GM12878 (cell line): ENCODE results near the gene PTPRJ. TPM values are rescaled to one million over a fixed set of nuclear protein-coding genes. Genes with fewer than 3 reads are reported as not detected.

Source experiments
- ATAC-seq: fragments of 200-7000 bp; cut with Tn5 transposase; 3 replicates; pipeline ENCODE4 v1.9.1; 2020; ENCODE audit warnings: mild to moderate bottlenecking, moderate library complexity
- BruUV-seq: library from RNA; stranded (reverse); fragments of 400-500 nt; replicated peaks from 2 replicates; lab custom pipeline; 2021; lab: Mats Ljungman, UMichigan
- CTCF ChIA-PET: fragments of 300-600 bp; sonication (Branson Sonifier 250); formaldehyde crosslinking; extraction: SDS; loops from one replicate; lab custom pipeline; 2021; ENCODE audit warnings: inconsistent platforms; lab: Yijun Ruan, JAX
- POLR2A ChIA-PET: fragments of 350-600 bp; formaldehyde crosslinking; extraction: SDS; loops from one replicate; lab custom pipeline; 2021; ENCODE audit warnings: inconsistent platforms; lab: Charles Lee
- RAD21 ChIA-PET: fragments of 300-600 bp; sonication (Branson Sonifier 250); formaldehyde crosslinking; loops from one replicate; lab custom pipeline; 2023; ENCODE audit warnings: antibody characterized with exemption; ENCODE audit not compliant: unreplicated experiment; lab: Charles Lee
- SMC1A ChIA-PET: fragments of 300-600 bp; sonication (Branson Sonifier 250); formaldehyde crosslinking; loops from one replicate; lab custom pipeline; 2023; ENCODE audit not compliant: unreplicated experiment, uncharacterized antibody; lab: Charles Lee
- DNase-seq: peaks from one replicate; pipeline ENCODE4 v3.0.0-alpha.2; 2011; ENCODE audit warnings: low read depth, low spot score
- FAIRE-seq: peaks from 3 replicates; lab custom pipeline; 2011; peaks lifted over from hg19 to GRCh38; lab: Jason Lieb, UNC
- H2AFZ ChIP-seq: 2 replicates; pipeline ENCODE4 v1.6.0; 2011; ENCODE audit warnings: low read depth, low read length, control low read depth; ENCODE audit not compliant: control insufficient read depth
- H3K27ac ChIP-seq: 2 replicates; pipeline ENCODE4 v1.5.1; 2011; ENCODE audit warnings: control low read depth; ENCODE audit not compliant: control insufficient read depth, insufficient read depth
- H3K27me3 ChIP-seq, 2 experiments: replicated peaks in 1 of 2; 2 replicates each; pipeline versions ENCODE4 v1.6.0 to v1.6.1; 2011; ENCODE audit warnings: low read length in 1 of 2; ENCODE audit not compliant: control insufficient read depth in 2 of 2, insufficient read depth in 2 of 2
- H3K36me3 ChIP-seq, 2 experiments: 2 replicates each; pipeline ENCODE4 v1.5.1; 2011; ENCODE audit warnings: low read length in 1 of 2; ENCODE audit not compliant: control insufficient read depth in 2 of 2, insufficient read depth in 2 of 2
- H3K4me1 ChIP-seq: 2 replicates; pipeline ENCODE4 v1.6.1; 2011; ENCODE audit warnings: mild to moderate bottlenecking, low read length, moderate library complexity, mixed read lengths; ENCODE audit not compliant: control insufficient read depth, insufficient read depth
- H3K4me2 ChIP-seq: 2 replicates; pipeline ENCODE4 v1.6.0; 2011; ENCODE audit warnings: control low read depth; ENCODE audit not compliant: control insufficient read depth, insufficient read depth
- H3K4me3 ChIP-seq: fragments of 200-600 bp; sonication (generic); 2 replicates; pipeline ENCODE4 v1.5.1; 2016
- H3K79me2 ChIP-seq: 2 replicates; pipeline ENCODE4 v1.6.0; 2011; ENCODE audit warnings: low read length; ENCODE audit not compliant: control insufficient read depth, insufficient read depth
- H3K9ac ChIP-seq: 2 replicates; pipeline ENCODE4 v1.8.0; 2011; ENCODE audit warnings: low read length, control low read depth, mixed read lengths; ENCODE audit not compliant: control insufficient read depth, insufficient read depth
- H3K9me3 ChIP-seq: replicated peaks from 3 replicates; pipeline ENCODE4 v1.5.1; 2011; ENCODE audit warnings: mild to moderate bottlenecking, low read length; ENCODE audit not compliant: control insufficient read depth, insufficient read depth
- H4K20me1 ChIP-seq: 2 replicates; pipeline ENCODE4 v1.6.0; 2011; ENCODE audit not compliant: control insufficient read depth, insufficient read depth
- BHLHE40 ChIP-seq, 2 experiments: fragments of 450-650 bp in 1 of 2; IDR thresholded peaks; 2 replicates each; pipeline ENCODE4 v1.6.1; 2011 to 2017; ENCODE audit warnings: low read depth in 2 of 2, borderline replicate concordance in 1 of 2, improper control_type of control experiment in 1 of 2, low read length in 1 of 2, mild to moderate bottlenecking in 1 of 2
- BMI1 ChIP-seq: fragments of 450-650 bp; IDR thresholded peaks from 2 replicates; pipeline ENCODE4 v1.6.1; 2016; ENCODE audit warnings: mild to moderate bottlenecking, moderate library complexity, borderline replicate concordance
- CBFB ChIP-seq: IDR thresholded peaks from 2 replicates; pipeline ENCODE4 v1.6.1; 2016; ENCODE audit warnings: antibody characterized with exemption, low read depth
- CHD2 ChIP-seq: IDR thresholded peaks from 2 replicates; pipeline ENCODE4 v1.6.1; 2011; ENCODE audit warnings: low read depth, low read length, improper control_type of control experiment, borderline replicate concordance
- CREM ChIP-seq: IDR thresholded peaks from 2 replicates; pipeline ENCODE4 v1.6.1; 2014; ENCODE audit warnings: antibody characterized with exemption, low read depth
- ETV6 ChIP-seq, 2 experiments: fragments of 450-650 bp in 1 of 2; IDR thresholded peaks in 1 of 2; conservative IDR thresholded peaks in 1 of 2; 2 replicates each; pipeline ENCODE4 v1.6.1; 2014; ENCODE audit warnings: antibody characterized with exemption in 1 of 2, borderline replicate concordance in 1 of 2, low read depth in 1 of 2, mild to moderate bottlenecking in 1 of 2, moderate library complexity in 1 of 2
- FOXM1 ChIP-seq: IDR thresholded peaks from 2 replicates; pipeline ENCODE4 v1.6.1; 2012; ENCODE audit warnings: low read depth, mild to moderate bottlenecking, inconsistent platforms, low read length, moderate library complexity
- HDAC6 ChIP-seq: fragments of 200-600 bp; sonication (generic); IDR thresholded peaks from one replicate; pipeline ENCODE4 v1.8.0; 2017; ENCODE audit warnings: antibody characterized with exemption; ENCODE audit not compliant: unreplicated experiment
- MYB ChIP-seq: fragments of 150-350 bp; IDR thresholded peaks from 2 replicates; pipeline ENCODE4 v1.6.1; 2014; ENCODE audit warnings: mild to moderate bottlenecking, low read depth, low read length, borderline replicate concordance
- NFIC ChIP-seq: IDR thresholded peaks from 2 replicates; pipeline ENCODE4 v1.6.1; 2012; ENCODE audit warnings: low read depth, mild to moderate bottlenecking, inconsistent platforms, low read length, moderate library complexity
- POU2F2 ChIP-seq: IDR thresholded peaks from 3 replicates; pipeline ENCODE4 v1.6.1; 2011; ENCODE audit warnings: low read depth, mild to moderate bottlenecking, low read length, borderline replicate concordance
- RBBP5 ChIP-seq: fragments of 200-600 bp; sonication (generic); conservative IDR thresholded peaks from 2 replicates; pipeline ENCODE4 v1.6.1; 2016
- RELA ChIP-seq: fragments of 450-650 bp; IDR thresholded peaks from 2 replicates; pipeline ENCODE4 v1.8.0; 2014; ENCODE audit warnings: borderline replicate concordance; ENCODE audit not compliant: partially characterized antibody
- ZBED1 ChIP-seq: IDR thresholded peaks from 2 replicates; pipeline ENCODE4 v1.6.1; 2016; ENCODE audit warnings: borderline replicate concordance
- WGBS: methylation state at CpG from one replicate; pipeline ENCODE4 v1.1.6; 2016; ENCODE audit warnings: low lambda C conversion rate; ENCODE audit not compliant: insufficient replicate concordance, insufficient coverage; ENCODE audit errors: missing lambda C conversion rate; 5-methylcytosine and 5-hydroxymethylcytosine counted together
- in situ Hi-C: fragments of 300-500 bp; cut with MboI; formaldehyde crosslinking; loops from 9 replicates; pipeline ENCODE4 v1.14.3; 2018; ENCODE audit warnings: mixed read lengths
- intact Hi-C: fragments of 100-400 bp; cut with micrococcal nuclease; formaldehyde crosslinking; loops from one replicate; pipeline ENCODE4 v1.14.2; 2022; ENCODE audit not compliant: unreplicated experiment
- polyA plus RNA-seq, 11 experiments: library from polyadenylated mRNA; depleted of rRNA in 4 of 11; unstranded in 6 of 11; stranded (reverse) in 5 of 11; fragments of >200 nt; fragmentation: Nextera tagmentation in 4 of 11; fragmentation: Illumina TruSeq in 1 of 11; extraction: Ambion mirVana in 4 of 11; extraction: Trizol in 1 of 11; gene quantifications; 1 replicate in 1 of 11; 2 replicates in 10 of 11; pipeline versions ENCODE4 v1.2.1 to v1.2.3, GENCODE V29; 2011 to 2016; ENCODE audit warnings: inconsistent platforms in 2 of 11, missing spikeins in 2 of 11, low read depth in 1 of 11
- total RNA-seq, 4 experiments: library from RNA; depleted of rRNA in 3 of 4; stranded (reverse); fragments of >200 nt in 3 of 4; fragmentation: Illumina TruSeq in 1 of 4; extraction: Trizol in 1 of 4; gene quantifications; 2 replicates each; pipeline versions ENCODE4 v1.2.1 to v1.2.3, GENCODE V29; 2013 to 2021

PTPRJ gene
- total and polyA plus RNA-seq, 10 of the 15 experiments (the other 5 are each of a cell fraction or from before 2014, with no cell fraction given) = 0.22 to 22.4 (median 7.4) TPM

DNA sequence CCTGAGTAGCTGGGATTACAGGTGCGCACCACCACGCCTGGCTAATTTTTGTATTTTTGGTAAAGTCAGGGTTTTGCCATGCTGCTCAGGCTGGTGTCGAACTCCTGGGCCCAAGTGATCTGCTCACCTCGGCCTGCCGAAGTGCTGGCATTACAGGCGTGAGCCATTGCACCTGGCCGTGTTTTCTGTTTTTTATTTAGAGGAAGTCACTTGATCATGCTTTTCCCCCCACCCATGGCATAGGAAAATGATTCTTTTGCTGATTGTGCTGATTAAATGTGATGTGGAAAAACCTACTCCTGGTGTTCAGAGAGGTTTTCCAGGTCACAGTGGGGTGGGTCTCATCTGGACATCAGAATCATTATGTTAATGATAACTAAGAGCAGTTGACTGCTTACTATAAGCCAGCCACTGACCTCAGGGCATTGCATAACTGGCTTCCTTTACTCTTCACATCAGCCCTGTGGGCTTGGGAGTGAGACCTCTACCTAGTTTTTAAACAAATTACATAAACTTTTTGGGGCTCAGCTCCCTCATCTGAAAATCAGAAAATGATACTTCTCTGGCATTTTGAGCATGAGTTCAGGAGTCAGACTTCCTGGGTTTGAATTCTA lies 71.0 kb downstream of the PTPRJ start:
- H3K4me1 ChIP-seq = peaks cover 31% of the 10 kb centered on the region
- no peak for DNase-seq
- no peak overlapping the region for H3K4me3 ChIP-seq
- ChIA-PET SMC1A (interaction anchor here (1.6 kb wide), 1 partner anchor 55 kb away, joined by 5 read pairs; no protein-coding TSS in a partner anchor), CTCF (interaction anchor here (0.7 to 1.3 kb wide), 3 partner anchors 12 to 197 kb away, joined by 3 to 4 read pairs (median 3); no protein-coding TSS in a partner anchor), RAD21 (interaction anchor here (1.1 kb wide), 1 partner anchor 56 kb away, joined by 3 read pairs; no protein-coding TSS in a partner anchor), POLR2A (interaction anchor here (1.6 kb wide), 1 partner anchor 33 kb away, joined by 3 read pairs; no protein-coding TSS in a partner anchor)
- H3K9ac ChIP-seq = no peak overlapping the region
- H3K9me3 ChIP-seq = no peaks in the 10 kb centered on the region
- FAIRE-seq = no peak
- TF ChIP-seq BMI1 (no peak), RBBP5 (no peak), ZBED1 (no peak), CREM (no peak), FOXM1 (no peak), NFIC (no peak), CBFB (no peak), POU2F2 (no peak), ETV6 (conservative IDR thresholded peaks at IDR 0.05 in 1 of 2, IDR thresholded peaks at IDR 0.05 in 1 of 2; ENCODE audit: borderline replicate concordance in 1 of 2, low read depth in 1 of 2) (no peak), HDAC6 (no peak), RELA (no peak), MYB (no peak), CHD2 (no peak), BHLHE40 (IDR thresholded peaks at IDR 0.05; ENCODE audit: borderline replicate concordance in 1 of 2, low read depth in 2 of 2, low read length in 1 of 2) (no peak)
- intact Hi-C loops (no loop called here), in situ Hi-C loops (no loop called here)
- no peak for ATAC-seq
- no peaks in the 10 kb centered on the region for H3K27me3 ChIP-seq
- H2AFZ ChIP-seq = no peak overlapping the region
- no peak overlapping the region for H3K27ac ChIP-seq
- peaks cover 11% of the 10 kb centered on the region for H3K79me2 ChIP-seq
- no TSS peak for BruUV-seq
- H3K36me3 ChIP-seq = 0 out of 4 replicates have a peak, but pooled peaks cover 0 to 4% of the 10 kb centered on the region in 2 experiments
- no peak overlapping the region for H3K4me2 ChIP-seq
- H4K20me1 ChIP-seq = no peaks in the 10 kb centered on the region
- 50% methylated on average over 7 of the region's 7 CpGs for WGBS
